SJCRH30 (cell line): Measurements from ENCODE around the gene WSCD1. TPM values are rescaled to one million over a fixed set of nuclear protein-coding genes. Genes with fewer than 3 reads are reported as not detected.

ENCODE experiments used
- DNase-seq, 2 experiments: peaks; one replicate each; pipeline ENCODE4 v3.0.0-alpha.2; 2015 to 2020
- H3K27ac ChIP-seq: fragments of 250-450 bp; sonication (Bioruptor Pico); 2 replicates; pipeline ENCODE4 v1.5.1; 2020; ENCODE audit warnings: mild to moderate bottlenecking, moderate library complexity
- H3K27me3 ChIP-seq: fragments of 250-450 bp; sonication (Bioruptor Pico); 2 replicates; pipeline ENCODE4 v1.5.1; 2020; ENCODE audit warnings: mild to moderate bottlenecking, moderate library complexity
- H3K36me3 ChIP-seq: fragments of 250-450 bp; sonication (Bioruptor Pico); 2 replicates; pipeline ENCODE4 v1.5.1; 2020; ENCODE audit warnings: mild to moderate bottlenecking, moderate library complexity
- H3K4me1 ChIP-seq: fragments of 250-450 bp; sonication (Bioruptor Pico); 2 replicates; pipeline ENCODE4 v1.5.1; 2020; ENCODE audit warnings: mild to moderate bottlenecking, moderate library complexity
- H3K4me3 ChIP-seq: fragments of 250-450 bp; sonication (Bioruptor Pico); 2 replicates; pipeline ENCODE4 v1.5.1; 2020; ENCODE audit warnings: mild to moderate bottlenecking, moderate library complexity
- H3K9me3 ChIP-seq: fragments of 250-450 bp; sonication (Bioruptor Pico); replicated peaks from 2 replicates; pipeline ENCODE4 v1.5.1; 2020; ENCODE audit warnings: mild to moderate bottlenecking, moderate library complexity
- total RNA-seq: library from RNA; depleted of rRNA; stranded (reverse); fragments of >200 nt; shearing (Covaris generic); gene quantifications from 2 replicates; pipeline ENCODE4 v1.2.3, GENCODE V29; 2014

The WSCD1 gene
- total RNA-seq, 1 experiment from 2014 or later = 101 TPM

DNA sequence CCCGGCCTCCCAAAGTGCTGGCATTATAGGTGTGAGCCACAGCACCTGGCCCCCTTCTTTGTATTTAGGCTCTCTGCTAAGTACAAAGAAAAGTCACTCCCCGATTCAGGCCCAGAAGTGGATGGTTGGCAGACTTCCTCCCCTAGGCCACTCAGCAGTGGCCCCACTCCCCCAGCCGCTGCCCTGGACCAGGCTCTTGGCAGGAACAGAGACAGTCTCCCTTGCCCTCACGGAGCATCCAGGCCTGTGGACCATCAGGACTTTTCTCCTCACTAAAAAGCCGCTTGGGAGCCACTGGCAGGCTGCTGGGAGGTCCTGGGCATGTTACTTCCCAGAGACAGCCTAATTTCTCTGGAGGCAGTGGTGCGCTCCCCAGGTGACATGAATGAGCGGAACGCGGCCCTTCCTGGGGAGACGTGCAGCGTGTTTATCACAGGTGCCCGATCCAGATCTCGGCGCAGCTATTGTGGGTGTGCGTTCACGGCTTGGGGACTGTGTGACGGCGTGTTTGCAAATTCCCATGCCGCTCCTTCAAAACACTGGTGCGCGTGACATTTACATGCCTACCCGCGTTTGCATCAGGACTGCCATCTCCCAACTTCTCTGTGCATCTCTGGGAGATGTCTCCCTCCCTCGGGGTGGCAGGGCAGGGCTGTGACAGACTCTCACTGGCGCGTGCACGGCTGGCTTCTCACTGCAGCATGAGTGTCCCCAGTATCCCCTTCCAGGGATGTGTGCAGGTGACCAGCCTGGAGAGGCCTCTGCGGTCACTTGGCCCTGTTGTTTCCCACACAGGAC is 16.6 kb downstream of the WSCD1 start:
- peaks cover 29% of the 10 kb centered on the region for H3K4me1 ChIP-seq
- H3K9me3 ChIP-seq = no peaks in the 10 kb centered on the region
- no peak overlapping the region for H3K4me3 ChIP-seq
- H3K27ac ChIP-seq = no peak overlapping the region
- peaks cover 39% of the 10 kb centered on the region for H3K36me3 ChIP-seq
- no peak for DNase-seq
- no peaks in the 10 kb centered on the region for H3K27me3 ChIP-seq

DNA sequence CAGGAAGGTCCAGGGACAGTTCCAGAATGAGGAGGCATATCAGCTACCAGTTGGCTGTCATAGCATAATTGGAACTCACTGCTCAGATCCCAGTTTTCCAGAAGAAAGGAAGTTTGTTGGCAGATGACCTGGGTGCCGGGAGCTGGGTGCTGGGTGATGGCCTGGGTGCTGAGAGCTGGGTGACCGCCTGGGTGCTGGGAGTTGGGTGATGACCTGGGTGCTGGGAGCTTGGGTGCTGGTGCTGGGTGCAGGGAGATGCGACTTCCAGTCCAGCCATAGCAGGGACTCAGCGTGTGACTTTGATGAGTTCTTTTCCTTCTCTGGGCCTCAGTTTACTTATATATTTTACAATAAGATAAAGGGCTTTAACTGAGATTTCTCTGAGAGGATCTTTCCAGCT is 18.0 kb downstream of the WSCD1 start:
- peaks cover 35% of the 10 kb centered on the region for H3K4me1 ChIP-seq

DNA sequence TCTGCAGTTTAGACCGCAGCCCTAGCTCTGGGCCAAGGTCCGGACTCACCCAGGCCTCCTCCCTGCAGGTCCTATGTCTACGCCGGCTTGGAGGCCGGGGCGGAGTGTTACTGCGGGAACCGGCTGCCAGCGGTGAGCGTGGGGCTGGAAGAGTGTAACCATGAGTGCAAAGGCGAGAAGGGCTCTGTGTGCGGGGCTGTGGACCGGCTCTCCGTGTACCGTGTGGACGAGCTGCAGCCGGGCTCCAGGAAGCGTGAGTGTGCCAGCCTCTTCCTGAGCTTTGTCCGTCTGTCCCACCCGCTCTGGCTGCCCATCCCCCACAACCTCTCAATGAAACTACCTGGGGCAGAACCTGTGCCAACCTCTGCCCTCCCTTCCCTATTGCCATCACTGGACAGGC is 20.1 kb downstream of the WSCD1 start:
- H3K4me3 ChIP-seq = no peak overlapping the region
- no peak for DNase-seq
- H3K4me1 ChIP-seq = peaks cover 17% of the 10 kb centered on the region
- no peak overlapping the region for H3K27ac ChIP-seq
- no peaks in the 10 kb centered on the region for H3K27me3 ChIP-seq
- H3K9me3 ChIP-seq = no peaks in the 10 kb centered on the region
- peaks cover 36% of the 10 kb centered on the region for H3K36me3 ChIP-seq

More for the DNA sequence above, 18.0 kb downstream of the WSCD1 start:
- Histone ChIP-seq H3K27me3 (no peaks in the 10 kb centered on the region), H3K9me3 (no peaks in the 10 kb centered on the region), H3K4me3 (no peak overlapping the region), H3K36me3 (peaks cover 38% of the 10 kb centered on the region), H3K27ac (no peak overlapping the region)
- no peak for DNase-seq

DNA sequence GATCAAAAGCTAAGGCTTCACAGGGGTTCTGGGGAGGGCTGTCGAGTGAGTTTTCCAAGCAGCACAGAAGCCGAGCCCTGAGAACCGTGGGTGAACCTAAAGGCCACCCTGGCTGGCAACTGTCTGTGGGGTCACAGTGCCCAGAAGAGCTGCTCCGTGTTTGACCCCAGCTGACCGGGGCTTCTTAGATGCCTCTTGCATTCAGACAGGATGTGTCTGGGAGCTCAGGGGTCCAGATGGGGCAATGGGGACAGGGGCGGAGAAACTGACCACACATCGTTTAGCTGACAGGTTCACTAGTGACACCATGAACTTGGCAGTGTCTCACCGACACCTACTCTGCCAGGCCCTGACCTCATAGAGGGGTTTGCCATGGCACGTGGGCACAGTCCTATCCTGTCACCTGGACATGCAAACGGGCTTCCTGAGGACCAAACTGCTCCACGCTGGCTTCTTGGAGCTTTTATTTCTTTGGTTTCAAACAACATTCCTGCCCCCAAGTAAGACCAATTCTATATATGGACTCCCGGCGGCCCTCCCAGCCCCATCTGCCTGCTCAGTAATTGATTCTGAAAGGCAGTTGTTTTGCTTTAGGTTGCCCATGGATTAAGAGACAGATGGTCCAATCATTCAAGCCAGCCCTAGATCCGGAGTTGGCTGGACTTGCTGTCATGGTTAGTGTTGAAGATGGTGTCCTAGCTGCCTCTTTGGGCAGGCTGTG is 22.2 kb downstream of the WSCD1 start:
- H3K27me3 ChIP-seq = no peaks in the 10 kb centered on the region
- no peaks in the 10 kb centered on the region for H3K9me3 ChIP-seq
- peak overlapping the region; percentile 70 for H3K27ac ChIP-seq
- peaks cover 43% of the 10 kb centered on the region for H3K36me3 ChIP-seq
- peak; percentile 74 to 87 for DNase-seq
- no peak overlapping the region for H3K4me3 ChIP-seq
- H3K4me1 ChIP-seq = peaks cover 18% of the 10 kb centered on the region

DNA sequence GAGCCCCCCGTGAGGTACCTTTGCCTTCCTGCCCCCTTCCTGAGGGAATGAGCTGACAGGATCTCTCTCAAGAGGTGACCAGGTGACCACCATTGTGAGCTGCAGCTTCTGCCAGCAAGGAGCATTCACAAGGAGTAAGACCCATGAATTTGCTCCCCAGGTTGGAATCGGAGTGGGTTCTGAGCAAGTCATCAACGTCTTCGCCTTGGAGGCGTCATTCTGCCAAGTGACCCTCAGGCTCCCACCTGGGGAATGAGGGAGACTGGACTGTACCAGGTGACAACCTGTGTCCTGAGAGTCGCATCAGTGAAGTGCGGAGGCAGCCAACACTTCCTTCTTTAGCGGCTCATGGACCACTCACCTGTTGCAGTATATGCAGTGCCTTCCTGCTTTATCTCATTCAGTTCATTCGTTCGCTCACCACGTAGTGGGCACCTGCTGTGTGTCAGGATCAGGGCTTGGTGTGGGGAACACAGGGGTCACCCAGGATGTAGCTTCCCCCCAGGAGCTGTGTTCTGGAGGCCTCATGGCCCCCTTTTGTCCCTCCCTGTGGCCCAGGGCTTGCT is 22.8 kb downstream of the WSCD1 start:
- Histone ChIP-seq H3K27ac (peak overlapping the region; percentile 70), H3K4me3 (no peak overlapping the region), H3K9me3 (no peaks in the 10 kb centered on the region), H3K27me3 (no peaks in the 10 kb centered on the region), H3K4me1 (peaks cover 22% of the 10 kb centered on the region), H3K36me3 (peaks cover 40% of the 10 kb centered on the region)
- no peak for DNase-seq

DNA sequence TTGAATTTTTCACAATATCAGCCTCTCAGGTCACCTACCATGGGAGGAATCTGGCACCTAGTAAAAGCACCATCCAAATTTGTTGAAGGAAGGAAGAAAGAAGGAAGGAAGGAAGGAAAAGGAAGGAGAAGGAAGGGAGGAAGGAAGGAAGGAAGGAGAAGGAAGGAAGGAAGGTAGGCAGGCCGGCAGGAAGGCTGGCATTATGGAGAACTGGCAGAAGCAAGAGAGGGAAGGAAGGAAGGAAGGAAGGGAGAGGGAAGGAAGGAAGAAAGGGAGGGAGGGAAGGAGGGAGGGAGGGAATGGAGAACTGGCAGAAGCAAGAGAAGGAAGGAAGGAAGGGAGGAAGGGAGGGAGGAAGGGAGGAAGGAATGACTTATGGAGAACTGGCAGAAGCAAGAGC is 24.3 kb downstream of the WSCD1 start:
- Histone ChIP-seq H3K4me1 (peaks cover 33% of the 10 kb centered on the region), H3K36me3 (peaks cover 35% of the 10 kb centered on the region)

DNA sequence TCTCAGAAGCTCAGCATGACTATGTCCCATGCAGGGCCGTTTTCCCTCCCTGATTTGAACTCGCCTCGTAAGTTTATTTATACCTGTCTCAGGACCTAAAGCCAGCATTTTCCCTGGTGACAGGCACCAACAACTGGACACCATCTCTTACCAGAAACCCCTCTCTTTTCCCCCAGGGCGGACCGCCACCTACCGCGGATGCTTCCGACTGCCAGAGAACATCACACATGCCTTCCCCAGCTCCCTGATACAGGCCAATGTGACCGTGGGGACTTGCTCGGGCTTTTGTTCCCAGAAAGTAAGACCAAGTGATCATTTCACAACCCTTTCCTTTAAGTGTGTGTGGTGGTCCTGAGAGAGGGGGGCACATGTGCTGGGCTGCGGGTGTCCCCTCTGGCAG is 24.7 kb downstream of the WSCD1 start:
- peaks cover 33% of the 10 kb centered on the region for H3K36me3 ChIP-seq
- H3K27me3 ChIP-seq = no peaks in the 10 kb centered on the region
- H3K4me3 ChIP-seq = no peak overlapping the region
- peaks cover 33% of the 10 kb centered on the region for H3K4me1 ChIP-seq
- no peak overlapping the region for H3K27ac ChIP-seq
- peak; percentile 38 to 56 for DNase-seq
- H3K9me3 ChIP-seq = no peaks in the 10 kb centered on the region

More for the DNA sequence above, 24.3 kb downstream of the WSCD1 start:
- DNase-seq = no peak
- Histone ChIP-seq H3K27ac (no peak overlapping the region), H3K27me3 (no peaks in the 10 kb centered on the region), H3K4me3 (no peak overlapping the region), H3K9me3 (no peaks in the 10 kb centered on the region)

DNA sequence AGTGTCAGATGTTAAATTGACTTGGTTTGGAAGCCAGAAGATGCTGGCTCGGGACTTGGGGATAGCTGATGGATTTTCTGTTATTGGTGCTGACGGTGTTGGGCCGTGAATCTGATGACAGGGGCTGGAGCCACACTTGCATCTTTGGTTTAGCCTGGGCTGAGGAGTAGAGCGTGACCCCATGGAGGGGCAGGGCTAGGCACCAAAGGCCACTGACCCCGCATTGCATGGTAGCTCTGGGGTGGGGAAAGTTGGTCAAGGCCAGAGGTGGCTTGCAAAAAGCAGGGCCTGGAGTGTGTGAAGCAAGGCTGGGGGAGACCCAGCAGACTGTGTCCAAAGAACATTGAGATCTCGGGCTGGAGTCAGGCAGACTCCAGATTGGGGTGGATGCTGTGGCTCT is 25.3 kb downstream of the WSCD1 start:
- no peaks in the 10 kb centered on the region for H3K27me3 ChIP-seq
- H3K36me3 ChIP-seq = peaks cover 34% of the 10 kb centered on the region
- H3K9me3 ChIP-seq = no peaks in the 10 kb centered on the region
- no peak overlapping the region for H3K4me3 ChIP-seq
- peaks cover 33% of the 10 kb centered on the region for H3K4me1 ChIP-seq
- DNase-seq = no peak
- H3K27ac ChIP-seq = no peak overlapping the region

DNA sequence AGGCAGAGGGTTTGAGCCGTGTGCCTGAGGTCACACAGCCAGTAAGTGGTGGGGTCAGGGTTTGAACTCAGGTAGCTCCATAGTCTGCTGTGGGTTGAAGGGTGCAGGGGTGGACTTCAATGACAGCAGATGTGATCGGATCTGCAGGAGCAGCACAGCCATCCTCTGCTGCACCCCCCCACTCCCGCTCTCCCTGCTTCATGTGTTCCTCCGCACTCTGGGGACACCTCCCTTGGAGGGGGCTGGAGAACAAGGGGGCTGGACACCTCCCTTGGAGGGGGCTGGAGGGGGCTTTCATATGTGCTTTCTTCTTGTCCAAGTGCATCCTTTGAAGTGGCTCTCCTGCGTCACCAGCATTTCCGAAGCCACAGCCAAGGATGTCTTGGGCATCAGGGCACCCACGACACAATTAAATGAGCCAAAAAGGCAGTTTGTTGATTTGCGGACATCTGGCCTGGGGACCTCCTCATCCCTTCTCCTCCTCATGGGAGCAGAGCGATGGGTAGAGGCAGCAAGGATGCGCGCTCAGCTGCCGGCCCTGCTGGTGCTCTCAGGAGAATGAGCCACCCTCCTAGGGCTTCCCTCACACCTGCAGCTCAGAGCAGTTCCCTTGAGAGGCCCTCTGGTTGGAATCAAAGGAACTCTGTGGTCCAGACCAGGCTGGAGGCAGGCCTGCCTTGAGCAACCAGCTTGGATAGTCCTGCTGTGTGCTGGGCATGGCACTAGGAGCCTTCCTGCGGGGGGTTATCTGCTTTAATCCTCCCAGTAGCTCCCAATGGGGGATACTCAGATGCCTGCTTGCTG is 26.2 kb downstream of the WSCD1 start:
- H3K4me1 ChIP-seq = peaks cover 33% of the 10 kb centered on the region
- no peak for DNase-seq
- no peak overlapping the region for H3K4me3 ChIP-seq
- H3K27me3 ChIP-seq = no peaks in the 10 kb centered on the region
- H3K36me3 ChIP-seq = peaks cover 30% of the 10 kb centered on the region
- H3K27ac ChIP-seq = no peak overlapping the region
- no peaks in the 10 kb centered on the region for H3K9me3 ChIP-seq

DNA sequence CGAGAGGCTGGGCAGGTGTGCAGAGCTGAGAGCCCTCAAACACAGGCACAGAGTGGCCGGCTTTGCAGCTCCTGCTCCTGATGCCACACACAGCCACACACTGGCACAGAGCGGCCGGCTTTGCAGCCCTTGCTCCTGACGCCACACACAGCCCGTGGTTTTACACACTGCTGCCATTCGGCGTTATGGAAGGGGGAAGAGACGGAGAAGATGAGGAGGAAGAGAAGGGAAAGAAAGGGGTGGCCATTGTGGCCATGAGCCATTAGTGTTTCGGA is 26.8 kb downstream of the WSCD1 start:
- Histone ChIP-seq H3K27me3 (no peaks in the 10 kb centered on the region), H3K4me3 (no peak overlapping the region), H3K4me1 (peaks cover 28% of the 10 kb centered on the region), H3K36me3 (peaks cover 31% of the 10 kb centered on the region), H3K9me3 (no peaks in the 10 kb centered on the region), H3K27ac (no peak overlapping the region)
- no peak for DNase-seq

DNA sequence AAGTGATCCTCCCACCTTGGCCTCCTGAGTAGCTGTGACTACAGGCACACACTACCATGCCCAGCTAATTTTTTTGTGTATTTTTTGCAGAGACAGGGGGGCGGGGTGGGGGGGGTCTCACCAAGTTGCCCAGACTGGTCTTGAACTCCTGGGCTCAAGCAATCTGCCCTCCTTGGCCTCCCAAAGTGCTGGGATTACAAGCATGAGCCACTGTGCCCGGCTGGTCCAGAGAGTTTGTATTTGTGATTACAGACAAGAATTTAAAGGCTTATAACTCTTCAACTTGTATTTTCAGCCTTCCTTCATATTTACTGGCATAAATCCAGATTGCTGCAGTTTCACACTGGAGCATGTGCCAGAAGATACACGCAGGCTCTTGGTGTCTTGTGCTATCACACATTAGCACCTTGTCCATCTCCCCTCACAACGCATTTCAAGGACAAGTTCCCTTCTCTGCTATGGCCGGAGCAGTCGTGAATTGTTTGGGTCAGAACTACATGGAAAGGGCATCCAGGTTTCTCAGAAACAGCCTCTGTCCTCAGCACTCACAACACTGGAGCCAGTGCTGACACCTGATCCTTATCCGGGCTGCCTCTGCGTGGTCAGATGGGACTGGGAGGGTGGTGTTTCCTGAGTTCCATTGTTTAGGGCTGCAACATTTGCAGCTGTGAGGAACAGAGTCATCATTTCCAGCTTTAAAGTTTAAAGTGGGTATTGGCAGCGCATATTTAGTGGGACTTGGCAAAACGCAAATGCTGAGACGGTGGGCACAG is 28.1 kb downstream of the WSCD1 start:
- H3K36me3 ChIP-seq = peaks cover 30% of the 10 kb centered on the region
- H3K4me3 ChIP-seq = no peak overlapping the region
- peak; percentile 60 to 74 for DNase-seq
- H3K27me3 ChIP-seq = no peaks in the 10 kb centered on the region
- no peaks in the 10 kb centered on the region for H3K9me3 ChIP-seq
- H3K4me1 ChIP-seq = peaks cover 16% of the 10 kb centered on the region
- H3K27ac ChIP-seq = peak overlapping the region; percentile 40

DNA sequence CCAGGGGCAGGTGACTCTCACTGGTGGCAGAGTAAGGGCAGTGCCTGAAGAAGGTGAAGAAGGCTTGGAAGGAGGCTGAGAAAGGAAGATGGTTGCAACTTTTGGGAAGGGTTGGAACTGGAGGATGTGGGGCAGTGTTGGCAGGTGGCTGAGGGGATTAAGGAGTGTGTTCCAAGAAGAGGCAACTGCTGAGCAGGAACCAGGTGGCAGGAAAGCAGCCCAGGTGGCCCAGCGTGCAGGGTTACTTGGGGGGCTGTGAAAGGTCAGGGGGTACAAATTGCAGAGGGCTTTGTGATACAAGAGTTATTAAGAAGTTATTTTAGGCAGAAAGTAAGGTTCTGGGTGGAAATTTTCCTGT is 28.6 kb downstream of the WSCD1 start:
- no peaks in the 10 kb centered on the region for H3K27me3 ChIP-seq
- peaks cover 27% of the 10 kb centered on the region for H3K36me3 ChIP-seq
- H3K4me3 ChIP-seq = no peak overlapping the region
- peak in 1 of 2 experiments; percentile 36 for DNase-seq
- H3K4me1 ChIP-seq = peaks cover 16% of the 10 kb centered on the region
- H3K27ac ChIP-seq = peak overlapping the region; percentile 40
- H3K9me3 ChIP-seq = no peaks in the 10 kb centered on the region

DNA sequence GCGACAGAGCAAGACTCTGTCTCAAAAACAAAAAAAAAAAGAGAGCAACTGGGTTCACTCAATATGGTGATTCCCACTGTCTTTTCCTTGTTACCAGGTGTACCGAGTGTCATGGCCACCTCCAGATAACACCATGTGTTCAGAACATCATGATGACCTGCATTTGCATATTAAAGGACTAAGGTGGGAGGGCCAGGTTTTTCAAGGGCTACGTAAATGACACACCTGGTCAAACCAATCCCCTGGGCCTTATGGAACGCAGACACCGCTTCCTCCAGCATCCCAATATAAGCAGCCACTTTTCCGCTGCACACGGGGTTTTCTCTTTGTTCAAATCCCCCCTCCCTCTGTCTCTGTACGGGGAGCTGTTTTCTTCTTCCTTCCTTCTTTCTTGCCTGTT is 29.3 kb downstream of the WSCD1 start:
- no peaks in the 10 kb centered on the region for H3K9me3 ChIP-seq
- H3K27me3 ChIP-seq = no peaks in the 10 kb centered on the region
- no peak for DNase-seq
- no peak overlapping the region for H3K27ac ChIP-seq
- no peak overlapping the region for H3K4me3 ChIP-seq
- H3K4me1 ChIP-seq = peaks cover 16% of the 10 kb centered on the region
- H3K36me3 ChIP-seq = peaks cover 34% of the 10 kb centered on the region

DNA sequence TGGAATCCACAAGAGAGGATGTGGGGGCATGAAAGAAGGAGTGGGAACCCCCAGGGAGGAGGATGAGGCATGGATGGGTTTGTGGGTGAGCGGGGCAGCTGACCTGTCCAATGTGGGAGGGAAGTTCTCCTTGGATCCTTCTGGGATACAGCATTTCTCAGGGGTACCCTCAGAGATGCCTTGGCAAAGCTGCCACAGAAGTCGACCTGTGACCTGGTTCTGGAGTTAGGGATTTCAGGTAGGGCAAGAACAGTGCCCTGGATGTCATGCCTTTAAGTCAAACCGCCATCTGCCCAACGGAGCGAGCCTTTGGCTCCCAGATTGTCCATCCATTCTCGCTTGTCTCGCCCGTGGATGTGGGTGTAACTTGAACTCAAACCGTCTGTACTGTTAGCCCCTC is 30.0 kb downstream of the WSCD1 start:
- Histone ChIP-seq H3K36me3 (peaks cover 36% of the 10 kb centered on the region), H3K27me3 (no peaks in the 10 kb centered on the region), H3K4me3 (no peak overlapping the region), H3K9me3 (no peaks in the 10 kb centered on the region), H3K27ac (no peak overlapping the region), H3K4me1 (peaks cover 16% of the 10 kb centered on the region)
- DNase-seq = no peak
